SK-N-SH treated with all-trans-retinoic acid at 6 μM for 48 hours (cell line): Measurements from ENCODE around the gene VSIG4.

Source experiments
- ATAC-seq: fragments of 200-7000 bp; cut with Tn5 transposase; 3 replicates; pipeline ENCODE4 v1.9.1; 2020; ENCODE audit warnings: mild to moderate bottlenecking, moderate library complexity
- ARNTL ChIP-seq: fragments of 450-650 bp; formaldehyde crosslinking; IDR thresholded peaks from 2 replicates; pipeline ENCODE4 v1.5.0; 2020; ENCODE audit warnings: low read depth, mild to moderate bottlenecking, moderate library complexity, borderline replicate concordance
- BACH2 ChIP-seq: fragments of 250-450 bp; sonication (Bioruptor Pico); IDR thresholded peaks from 2 replicates; pipeline ENCODE4 v1.9.0; 2021; ENCODE audit warnings: mild to moderate bottlenecking, borderline replicate concordance
- CSDC2 ChIP-seq: fragments of 250-450 bp; sonication (Bioruptor Pico); IDR thresholded peaks from 2 replicates; pipeline ENCODE4 v1.5.0; 2020; ENCODE audit warnings: mild to moderate bottlenecking, moderate library complexity
- ESRRG ChIP-seq: fragments of 250-450 bp; sonication (Bioruptor Pico); IDR thresholded peaks from 2 replicates; pipeline ENCODE4 v1.6.1; 2021; ENCODE audit warnings: mild to moderate bottlenecking
- ISL1 ChIP-seq: fragments of 250-450 bp; sonication (Bioruptor Pico); IDR thresholded peaks from 2 replicates; pipeline ENCODE4 v2.1.2; 2022; ENCODE audit warnings: mild to moderate bottlenecking, moderate library complexity
- OSR1 ChIP-seq: fragments of 250-450 bp; sonication (Bioruptor Pico); IDR thresholded peaks from 2 replicates; pipeline ENCODE4 v1.8.0; 2022; ENCODE audit warnings: moderate library complexity, mild to moderate bottlenecking, inconsistent platforms
- PPARA ChIP-seq: fragments of 250-450 bp; sonication (Bioruptor Pico); IDR thresholded peaks from 2 replicates; pipeline ENCODE4 v1.5.0; 2020; ENCODE audit warnings: mild to moderate bottlenecking, borderline replicate concordance
- RARB ChIP-seq: fragments of 250-450 bp; sonication (Bioruptor Pico); IDR thresholded peaks from 2 replicates; pipeline ENCODE4 v1.8.0; 2021; ENCODE audit warnings: mild to moderate bottlenecking, moderate library complexity
- SNAI2 ChIP-seq: fragments of 250-450 bp; sonication (Bioruptor Pico); IDR thresholded peaks from 2 replicates; pipeline ENCODE4 v1.5.0; 2020; ENCODE audit warnings: mild to moderate bottlenecking, moderate library complexity
- TCF4 ChIP-seq: fragments of 250-450 bp; sonication (Bioruptor Pico); IDR thresholded peaks from 2 replicates; pipeline ENCODE4 v1.8.0; 2021; ENCODE audit warnings: mild to moderate bottlenecking, moderate library complexity, borderline replicate concordance
- TOX ChIP-seq: fragments of 250-450 bp; sonication (Bioruptor Pico); IDR thresholded peaks from 2 replicates; pipeline ENCODE4 v1.8.0; 2021; ENCODE audit warnings: mild to moderate bottlenecking, moderate library complexity, borderline replicate concordance
- TSHZ2 ChIP-seq: fragments of 250-450 bp; sonication (Bioruptor Pico); IDR thresholded peaks from 2 replicates; pipeline ENCODE4 v1.5.0; 2020; ENCODE audit warnings: mild to moderate bottlenecking, moderate library complexity
- ZC3H10 ChIP-seq: fragments of 250-450 bp; sonication (Bioruptor Pico); IDR thresholded peaks from 2 replicates; pipeline ENCODE4 v1.5.1; 2021; ENCODE audit warnings: mild to moderate bottlenecking, moderate library complexity
- ZFP3 ChIP-seq: fragments of 250-450 bp; sonication (Bioruptor Pico); IDR thresholded peaks from 2 replicates; pipeline ENCODE4 v1.5.0; 2020; ENCODE audit warnings: mild to moderate bottlenecking, moderate library complexity
- ZFP30 ChIP-seq: fragments of 450-650 bp; formaldehyde crosslinking; IDR thresholded peaks from 2 replicates; pipeline ENCODE4 v1.5.0; 2022; ENCODE audit warnings: mild to moderate bottlenecking, moderate library complexity
- ZNF565 ChIP-seq: fragments of 450-650 bp; formaldehyde crosslinking; conservative IDR thresholded peaks from 2 replicates; pipeline ENCODE4 v1.5.0; 2020; ENCODE audit warnings: low read depth, mild to moderate bottlenecking, moderate library complexity
- ZNF70 ChIP-seq: fragments of 450-650 bp; formaldehyde crosslinking; IDR thresholded peaks from 2 replicates; pipeline ENCODE4 v1.5.0; 2020; ENCODE audit warnings: mild to moderate bottlenecking, moderate library complexity
- ZNF8 ChIP-seq: fragments of 450-650 bp; formaldehyde crosslinking; IDR thresholded peaks from 2 replicates; pipeline ENCODE4 v1.5.0; 2020; ENCODE audit warnings: mild to moderate bottlenecking, moderate library complexity
- TF ChIP-seq, protein P1 (sequence below): fragments of 250-450 bp; sonication (Bioruptor Pico); IDR thresholded peaks from 2 replicates; pipeline ENCODE4 v1.5.1; 2020; ENCODE audit warnings: low read depth, mild to moderate bottlenecking, moderate library complexity
- TF ChIP-seq, protein P2 (sequence below): fragments of 250-450 bp; sonication (Bioruptor Pico); IDR thresholded peaks from 2 replicates; pipeline ENCODE4 v1.5.1; 2021; ENCODE audit warnings: mild to moderate bottlenecking, moderate library complexity
- TF ChIP-seq, protein P3 (sequence below): fragments of 250-450 bp; sonication (Bioruptor Pico); IDR thresholded peaks from 2 replicates; pipeline ENCODE4 v1.8.0; 2021; ENCODE audit warnings: low read depth, mild to moderate bottlenecking, moderate library complexity, borderline replicate concordance
- TF ChIP-seq, protein P4 (sequence below): fragments of 250-450 bp; sonication (Bioruptor Pico); IDR thresholded peaks from 2 replicates; pipeline ENCODE4 v1.8.0; 2020; ENCODE audit warnings: mild to moderate bottlenecking, moderate library complexity, borderline replicate concordance

VSIG4 gene

GRCh38 chrX:66021765-66022631, 17.9 kb downstream of the VSIG4 start:
- ATAC-seq = no peak
- no peak for TF ChIP-seq ARNTL (CRISPR knock-in tag)
- TF ChIP-seq CSDC2 (CRISPR knock-in tag) = no peak
- no peak for TF ChIP-seq OSR1 (CRISPR knock-in tag)
- no peak for TF ChIP-seq BACH2 (CRISPR knock-in tag)
- TF ChIP-seq ZFP3 = no peak
- TF ChIP-seq TSHZ2 (CRISPR knock-in tag) = no peak
- no peak for TF ChIP-seq RARB (CRISPR knock-in tag)
- TF ChIP-seq ZNF8 (CRISPR knock-in tag) = no peak
- TF ChIP-seq ZFP30 (CRISPR knock-in tag) = no peak
- no peak for TF ChIP-seq ZNF70 (CRISPR knock-in tag)
- no peak for TF ChIP-seq PPARA (CRISPR knock-in tag)
- no peak for TF ChIP-seq TCF4 (CRISPR knock-in tag)
- TF ChIP-seq TOX (CRISPR knock-in tag) = no peak
- no peak for TF ChIP-seq ESRRG (CRISPR knock-in tag)
- no peak for TF ChIP-seq ISL1 (CRISPR knock-in tag)
- TF ChIP-seq, protein P1, sequence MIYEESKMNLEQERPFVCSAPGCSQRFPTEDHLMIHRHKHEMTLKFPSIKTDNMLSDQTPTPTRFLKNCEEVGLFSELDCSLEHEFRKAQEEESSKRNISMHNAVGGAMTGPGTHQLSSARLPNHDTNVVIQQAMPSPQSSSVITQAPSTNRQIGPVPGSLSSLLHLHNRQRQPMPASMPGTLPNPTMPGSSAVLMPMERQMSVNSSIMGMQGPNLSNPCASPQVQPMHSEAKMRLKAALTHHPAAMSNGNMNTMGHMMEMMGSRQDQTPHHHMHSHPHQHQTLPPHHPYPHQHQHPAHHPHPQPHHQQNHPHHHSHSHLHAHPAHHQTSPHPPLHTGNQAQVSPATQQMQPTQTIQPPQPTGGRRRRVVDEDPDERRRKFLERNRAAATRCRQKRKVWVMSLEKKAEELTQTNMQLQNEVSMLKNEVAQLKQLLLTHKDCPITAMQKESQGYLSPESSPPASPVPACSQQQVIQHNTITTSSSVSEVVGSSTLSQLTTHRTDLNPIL = no peak
- TF ChIP-seq, protein P2, sequence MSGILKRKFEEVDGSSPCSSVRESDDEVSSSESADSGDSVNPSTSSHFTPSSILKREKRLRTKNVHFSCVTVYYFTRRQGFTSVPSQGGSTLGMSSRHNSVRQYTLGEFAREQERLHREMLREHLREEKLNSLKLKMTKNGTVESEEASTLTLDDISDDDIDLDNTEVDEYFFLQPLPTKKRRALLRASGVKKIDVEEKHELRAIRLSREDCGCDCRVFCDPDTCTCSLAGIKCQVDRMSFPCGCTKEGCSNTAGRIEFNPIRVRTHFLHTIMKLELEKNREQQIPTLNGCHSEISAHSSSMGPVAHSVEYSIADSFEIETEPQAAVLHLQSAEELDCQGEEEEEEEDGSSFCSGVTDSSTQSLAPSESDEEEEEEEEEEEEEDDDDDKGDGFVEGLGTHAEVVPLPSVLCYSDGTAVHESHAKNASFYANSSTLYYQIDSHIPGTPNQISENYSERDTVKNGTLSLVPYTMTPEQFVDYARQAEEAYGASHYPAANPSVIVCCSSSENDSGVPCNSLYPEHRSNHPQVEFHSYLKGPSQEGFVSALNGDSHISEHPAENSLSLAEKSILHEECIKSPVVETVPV (CRISPR knock-in tag) = no peak

DNA sequence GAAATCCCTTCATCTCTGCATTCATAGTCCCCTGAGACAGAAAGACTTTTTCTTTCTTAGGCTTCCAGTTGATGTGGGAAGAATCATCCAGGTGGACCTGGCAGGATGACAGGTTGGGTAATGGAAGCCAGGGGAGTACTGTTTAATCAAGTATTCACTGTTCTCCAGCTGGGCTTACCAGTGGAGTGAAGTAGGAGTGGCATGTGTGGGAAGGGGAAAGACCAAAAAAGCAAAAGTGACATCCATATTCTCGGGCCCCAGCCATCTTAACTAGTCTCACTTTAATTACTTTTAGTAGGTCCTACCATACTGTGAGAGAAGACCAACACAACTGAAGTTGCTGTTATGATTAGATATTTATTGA, 18.5 kb downstream of the VSIG4 start:
- no peak for TF ChIP-seq PPARA (CRISPR knock-in tag)
- TF ChIP-seq ISL1 (CRISPR knock-in tag) = no peak
- TF ChIP-seq, protein P2 (CRISPR knock-in tag) = no peak
- TF ChIP-seq ZFP30 (CRISPR knock-in tag) = no peak
- TF ChIP-seq ZNF8 (CRISPR knock-in tag) = no peak
- TF ChIP-seq, protein P3, sequence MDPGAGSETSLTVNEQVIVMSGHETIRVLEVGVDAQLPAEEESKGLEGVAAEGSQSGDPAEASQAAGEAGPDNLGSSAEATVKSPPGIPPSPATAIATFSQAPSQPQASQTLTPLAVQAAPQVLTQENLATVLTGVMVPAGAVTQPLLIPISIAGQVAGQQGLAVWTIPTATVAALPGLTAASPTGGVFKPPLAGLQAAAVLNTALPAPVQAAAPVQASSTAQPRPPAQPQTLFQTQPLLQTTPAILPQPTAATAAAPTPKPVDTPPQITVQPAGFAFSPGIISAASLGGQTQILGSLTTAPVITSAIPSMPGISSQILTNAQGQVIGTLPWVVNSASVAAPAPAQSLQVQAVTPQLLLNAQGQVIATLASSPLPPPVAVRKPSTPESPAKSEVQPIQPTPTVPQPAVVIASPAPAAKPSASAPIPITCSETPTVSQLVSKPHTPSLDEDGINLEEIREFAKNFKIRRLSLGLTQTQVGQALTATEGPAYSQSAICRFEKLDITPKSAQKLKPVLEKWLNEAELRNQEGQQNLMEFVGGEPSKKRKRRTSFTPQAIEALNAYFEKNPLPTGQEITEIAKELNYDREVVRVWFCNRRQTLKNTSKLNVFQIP (CRISPR knock-in tag) = no peak
- TF ChIP-seq ZC3H10 (CRISPR knock-in tag) = no peak
- TF ChIP-seq SNAI2 (CRISPR knock-in tag) = no peak
- TF ChIP-seq, protein P4, sequence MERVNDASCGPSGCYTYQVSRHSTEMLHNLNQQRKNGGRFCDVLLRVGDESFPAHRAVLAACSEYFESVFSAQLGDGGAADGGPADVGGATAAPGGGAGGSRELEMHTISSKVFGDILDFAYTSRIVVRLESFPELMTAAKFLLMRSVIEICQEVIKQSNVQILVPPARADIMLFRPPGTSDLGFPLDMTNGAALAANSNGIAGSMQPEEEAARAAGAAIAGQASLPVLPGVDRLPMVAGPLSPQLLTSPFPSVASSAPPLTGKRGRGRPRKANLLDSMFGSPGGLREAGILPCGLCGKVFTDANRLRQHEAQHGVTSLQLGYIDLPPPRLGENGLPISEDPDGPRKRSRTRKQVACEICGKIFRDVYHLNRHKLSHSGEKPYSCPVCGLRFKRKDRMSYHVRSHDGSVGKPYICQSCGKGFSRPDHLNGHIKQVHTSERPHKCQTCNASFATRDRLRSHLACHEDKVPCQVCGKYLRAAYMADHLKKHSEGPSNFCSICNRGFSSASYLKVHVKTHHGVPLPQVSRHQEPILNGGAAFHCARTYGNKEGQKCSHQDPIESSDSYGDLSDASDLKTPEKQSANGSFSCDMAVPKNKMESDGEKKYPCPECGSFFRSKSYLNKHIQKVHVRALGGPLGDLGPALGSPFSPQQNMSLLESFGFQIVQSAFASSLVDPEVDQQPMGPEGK (CRISPR knock-in tag) = no peak
- no peak for TF ChIP-seq ESRRG (CRISPR knock-in tag)
- TF ChIP-seq ZNF565 = no peak
- no peak for TF ChIP-seq ARNTL (CRISPR knock-in tag)
- TF ChIP-seq ZNF70 (CRISPR knock-in tag) = no peak
- no peak for TF ChIP-seq OSR1 (CRISPR knock-in tag)
- no peak for TF ChIP-seq TOX (CRISPR knock-in tag)
- TF ChIP-seq, all 23 proteins: peak for 0
- no peak for ATAC-seq
